Spleen (tissue), 11 donors: ENCODE measurements around the gene IFI16. TPM values are rescaled to one million over a fixed set of nuclear protein-coding genes. Genes with fewer than 3 reads are reported as not detected.
A peak's percentile ranks its signal among the peaks of the same experiment; 100 is the strongest.

Experiments used
- DNase-seq: peaks from one replicate; pipeline ENCODE4 v3.0.0-alpha.2; 2020
- H3K27ac ChIP-seq, 8 donors: fragments of 200-600 bp; sonication (generic) in 7 of 8; 1 replicate in 4 of 8; 2 replicates in 4 of 8; pipeline versions ENCODE4 v1.5.0 to v1.8.0; 2016 to 2021; ENCODE audit warnings: inconsistent platforms in 4 of 8, mild to moderate bottlenecking in 4 of 8, moderate library complexity in 1 of 8
- H3K27me3 ChIP-seq, 7 donors: fragments of 200-600 bp; sonication (generic) in 6 of 7; replicated peaks in 1 of 7; 1 replicate in 4 of 7; 2 replicates in 3 of 7; pipeline versions ENCODE4 v1.5.0 to v1.8.0; 2016 to 2021; ENCODE audit warnings: inconsistent platforms in 3 of 7, mild to moderate bottlenecking in 1 of 7
- H3K36me3 ChIP-seq, 6 donors: fragments of 200-600 bp; sonication (generic) in 5 of 6; 1 replicate in 4 of 6; 2 replicates in 2 of 6; pipeline versions ENCODE4 v1.5.0 to v1.8.0; 2016 to 2021; ENCODE audit warnings: inconsistent platforms in 2 of 6
- H3K4me1 ChIP-seq, 6 donors: fragments of 200-600 bp; sonication (generic) in 5 of 6; 1 replicate in 3 of 6; 2 replicates in 3 of 6; pipeline versions ENCODE4 v1.5.0 to v1.8.0; 2016 to 2021; ENCODE audit warnings: inconsistent platforms in 3 of 6
- H3K4me3 ChIP-seq, 8 donors: fragments of 200-600 bp; sonication (generic) in 7 of 8; 1 replicate in 4 of 8; 2 replicates in 4 of 8; pipeline versions ENCODE4 v1.5.0 to v1.8.0; 2016 to 2021; ENCODE audit warnings: inconsistent platforms in 4 of 8, mild to moderate bottlenecking in 4 of 8, moderate library complexity in 2 of 8
- H3K9me3 ChIP-seq, 8 donors: fragments of 200-600 bp; sonication (generic) in 7 of 8; 1 replicate in 4 of 8; 2 replicates in 4 of 8; pipeline versions ENCODE4 v1.5.0 to v1.8.0; 2016 to 2021; ENCODE audit warnings: inconsistent platforms in 4 of 8
- POLR2A ChIP-seq, 3 donors: fragments of 450-650 bp; IDR thresholded peaks; one replicate each; pipeline ENCODE4 v1.5.1; 2017; ENCODE audit warnings: antibody characterized with exemption in 3 of 3, mild to moderate bottlenecking in 1 of 3
- POLR2AphosphoS5 ChIP-seq, 3 donors: sonication (generic); formaldehyde crosslinking; IDR thresholded peaks; one replicate each; pipeline ENCODE4 v1.5.1; 2017; ENCODE audit warnings: antibody characterized with exemption in 3 of 3
- WGBS, 5 donors: extraction: QIAGEN DNeasy Blood & Tissue Kit in 3 of 5; methylation state at CpG; one replicate each; pipeline versions ENCODE4 v1.1.5 to v1.1.7; 2013 to 2018; 5-methylcytosine and 5-hydroxymethylcytosine counted together
- intact Hi-C: fragments of 100-400 bp; cut with DNase I; formaldehyde crosslinking; loops from one replicate; pipeline ENCODE4 v1.15.0; 2023; ENCODE audit warnings: low total_unique reads
- polyA plus RNA-seq, 3 donors: library from polyadenylated mRNA; stranded (reverse); fragments of 200-250 nt; gene quantifications; one replicate each; pipeline ENCODE4 v1.2.1, GENCODE V29; 2013
- total RNA-seq, 7 donors: library from RNA; depleted of rRNA in 3 of 7; stranded (reverse); fragments of >200 nt in 3 of 7; fragmentation: NEBNext Ultra II Directional in 4 of 7; extraction: Animal tissue kit (Norgen Biotek cat#: 25700) in 4 of 7; gene quantifications; one replicate each; pipeline versions ENCODE4 v1.1.0 to v1.2.1, GENCODE V29; 2016 to 2021
- TF ChIP-seq, protein P1 (sequence below), 11 experiments: fragments of 200-600 bp in 7 of 11; fragments of 450-650 bp in 4 of 11; sonication (generic) in 4 of 11; IDR thresholded peaks in 8 of 11; conservative IDR thresholded peaks in 3 of 11; 1 replicate in 7 of 11; 2 replicates in 4 of 11; pipeline versions ENCODE4 v1.4.0 to v1.8.0; 2016 to 2021; ENCODE audit warnings: antibody characterized with exemption in 11 of 11, inconsistent platforms in 4 of 11, mild to moderate bottlenecking in 1 of 11
- donor health status: healthy with polysubstance abuse.
- donor health status: DM: no; HTN: no; CAD: no; lungs with moderate emphysema.
- donor health status: DM: no; HTN: no; CAD: no.
- donor health status: Bipolar disorder and iron deficiency.
- donor health status: healthy.
- donor health status: DM: no; HTN: no; CAD: no.
- donor health status: DM: yes; HTN: yes; CAD: no.

The IFI16 gene
- total and polyA plus RNA-seq, 10 donors = 155 to 205 (median 176) TPM

DNA sequence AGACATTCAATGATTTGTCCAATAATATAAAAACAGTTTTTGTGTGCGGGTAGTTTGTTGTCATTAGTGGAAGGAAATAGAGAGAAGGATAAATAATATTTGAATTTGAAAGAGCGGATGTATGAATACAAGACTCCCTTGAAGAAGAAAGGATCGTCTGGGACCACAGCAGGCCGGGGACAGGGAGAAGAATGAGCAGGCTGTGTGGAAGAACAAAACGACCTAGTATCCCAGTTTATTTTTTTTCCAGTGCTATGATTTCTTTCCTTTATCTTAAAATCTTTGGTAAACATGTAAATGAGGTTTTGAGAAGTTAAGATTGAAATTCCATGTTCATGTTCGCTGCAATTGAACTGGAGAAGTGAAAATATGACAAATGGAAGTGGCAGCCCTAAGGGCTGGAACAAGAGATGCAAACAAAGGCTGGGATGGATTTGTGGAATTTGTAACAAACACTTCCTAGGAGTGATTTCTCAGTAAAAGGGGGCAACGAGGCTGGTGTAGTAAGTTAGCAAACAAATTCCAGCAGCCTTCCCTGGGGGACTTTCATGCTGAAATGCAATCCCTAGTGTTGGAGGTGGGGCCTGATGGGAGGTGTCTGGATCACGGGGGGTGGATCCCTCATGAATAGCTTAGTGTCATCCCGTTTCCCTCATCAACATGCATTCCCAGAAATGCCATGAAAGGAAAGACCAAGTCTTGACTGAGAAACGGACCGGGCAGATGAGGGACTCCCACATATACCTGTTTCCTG is 10.2 kb upstream of the IFI16 start:
- peak in 2 of 3 donors; percentile 31 to 86 for TF ChIP-seq POLR2A (IDR thresholded peaks at IDR 0.05)
- TF ChIP-seq, protein P1, sequence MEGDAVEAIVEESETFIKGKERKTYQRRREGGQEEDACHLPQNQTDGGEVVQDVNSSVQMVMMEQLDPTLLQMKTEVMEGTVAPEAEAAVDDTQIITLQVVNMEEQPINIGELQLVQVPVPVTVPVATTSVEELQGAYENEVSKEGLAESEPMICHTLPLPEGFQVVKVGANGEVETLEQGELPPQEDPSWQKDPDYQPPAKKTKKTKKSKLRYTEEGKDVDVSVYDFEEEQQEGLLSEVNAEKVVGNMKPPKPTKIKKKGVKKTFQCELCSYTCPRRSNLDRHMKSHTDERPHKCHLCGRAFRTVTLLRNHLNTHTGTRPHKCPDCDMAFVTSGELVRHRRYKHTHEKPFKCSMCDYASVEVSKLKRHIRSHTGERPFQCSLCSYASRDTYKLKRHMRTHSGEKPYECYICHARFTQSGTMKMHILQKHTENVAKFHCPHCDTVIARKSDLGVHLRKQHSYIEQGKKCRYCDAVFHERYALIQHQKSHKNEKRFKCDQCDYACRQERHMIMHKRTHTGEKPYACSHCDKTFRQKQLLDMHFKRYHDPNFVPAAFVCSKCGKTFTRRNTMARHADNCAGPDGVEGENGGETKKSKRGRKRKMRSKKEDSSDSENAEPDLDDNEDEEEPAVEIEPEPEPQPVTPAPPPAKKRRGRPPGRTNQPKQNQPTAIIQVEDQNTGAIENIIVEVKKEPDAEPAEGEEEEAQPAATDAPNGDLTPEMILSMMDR (IDR thresholded peaks at IDR 0.05 in 8 of 11, conservative IDR thresholded peaks at IDR 0.05 in 3 of 11) = no peak
- peak in 2 of 3 donors; percentile 34 to 88 for TF ChIP-seq POLR2AphosphoS5 (IDR thresholded peaks at IDR 0.05)
- Histone ChIP-seq H3K4me1 (peaks cover 4 to 48% (median 19%) of the 10 kb centered on the region in 6 donors), H3K36me3 (no peaks in the 10 kb centered on the region), H3K9me3 (no peaks in the 10 kb centered on the region), H3K27me3 (no peaks in the 10 kb centered on the region), H3K27ac (peak overlapping the region; percentile 49 to 88 (median 88)), H3K4me3 (peak overlapping the region; percentile 13 to 63 (median 28))
- 44 to 60% (median 57%) methylated on average over 11 of the region's 11 CpGs for WGBS, 5 donors
- DNase-seq = no peak
- intact Hi-C loops = loop anchor here (5.0 to 10.0 kb wide), 3 partner anchors 205 to 792 kb away; no protein-coding TSS in a partner anchor

DNA sequence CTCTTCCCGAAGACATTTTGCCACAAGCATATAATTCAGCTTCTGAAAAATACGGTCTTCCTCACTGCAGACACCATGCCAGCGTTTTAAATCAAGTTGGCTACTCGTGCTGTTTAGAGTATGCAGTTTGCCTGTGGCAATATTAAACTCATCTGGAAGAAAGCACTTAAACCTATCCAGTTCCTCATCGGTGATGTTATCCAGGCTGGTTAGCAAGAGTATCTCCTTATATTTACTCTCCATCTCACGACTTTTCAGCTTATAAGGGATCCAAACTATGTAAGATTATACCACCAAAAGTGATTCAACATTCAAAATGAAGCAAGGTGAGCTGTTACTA is 9.7 kb upstream of the IFI16 start:
- intact Hi-C loops = no loop called here
- H3K27ac ChIP-seq = peak overlapping the region; percentile 49 to 88 (median 88)
- H3K4me1 ChIP-seq = peaks cover 4 to 52% (median 19%) of the 10 kb centered on the region in 6 donors
- no peaks in the 10 kb centered on the region for H3K9me3 ChIP-seq
- no peak for DNase-seq
- H3K27me3 ChIP-seq = no peaks in the 10 kb centered on the region
- H3K36me3 ChIP-seq = no peaks in the 10 kb centered on the region
- no peak for TF ChIP-seq POLR2AphosphoS5 (IDR thresholded peaks at IDR 0.05)
- WGBS, 5 donors = 49 to 75% (median 62%) methylated on average over 6 of the region's 6 CpGs
- peak overlapping the region; percentile 4 to 63 (median 26) for H3K4me3 ChIP-seq

DNA sequence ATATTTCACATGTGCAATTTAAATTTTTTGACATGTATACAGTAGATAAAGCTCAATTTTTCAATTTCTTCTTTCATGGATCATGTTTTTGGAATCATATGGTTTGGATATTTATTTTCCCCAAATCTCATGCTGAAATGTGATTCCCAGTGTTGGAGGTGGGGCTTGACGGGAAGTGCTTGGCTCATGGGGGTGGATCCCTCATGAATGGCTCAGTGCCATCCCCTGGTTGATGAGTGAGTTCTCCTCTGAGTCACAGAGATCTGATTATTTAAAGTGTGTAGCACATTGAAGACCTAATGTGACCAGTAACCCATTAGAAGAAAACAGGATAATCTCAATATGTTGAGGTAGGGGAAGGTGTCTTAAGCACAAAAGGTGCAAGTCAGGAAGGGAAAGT is 9.1 kb upstream of the IFI16 start:
- WGBS, 5 donors = 46 to 68% (median 54%) methylated on average over 1 of the region's 1 CpG
- peak overlapping the region; percentile 4 to 63 (median 26) for H3K4me3 ChIP-seq
- H3K27ac ChIP-seq = peak overlapping the region; percentile 49 to 88 (median 88)
- DNase-seq = no peak
- no peaks in the 10 kb centered on the region for H3K36me3 ChIP-seq
- H3K27me3 ChIP-seq = no peaks in the 10 kb centered on the region
- intact Hi-C loops = no loop called here
- H3K4me1 ChIP-seq = peaks cover 6 to 58% (median 22%) of the 10 kb centered on the region in 6 donors
- H3K9me3 ChIP-seq = no peaks in the 10 kb centered on the region
- TF ChIP-seq POLR2A (IDR thresholded peaks at IDR 0.05) = no peak
- TF ChIP-seq, protein P1 (IDR thresholded peaks at IDR 0.05 in 8 of 11, conservative IDR thresholded peaks at IDR 0.05 in 3 of 11) = no peak
- TF ChIP-seq POLR2AphosphoS5 (IDR thresholded peaks at IDR 0.05) = peak in 1 of 3 donors; percentile 75

DNA sequence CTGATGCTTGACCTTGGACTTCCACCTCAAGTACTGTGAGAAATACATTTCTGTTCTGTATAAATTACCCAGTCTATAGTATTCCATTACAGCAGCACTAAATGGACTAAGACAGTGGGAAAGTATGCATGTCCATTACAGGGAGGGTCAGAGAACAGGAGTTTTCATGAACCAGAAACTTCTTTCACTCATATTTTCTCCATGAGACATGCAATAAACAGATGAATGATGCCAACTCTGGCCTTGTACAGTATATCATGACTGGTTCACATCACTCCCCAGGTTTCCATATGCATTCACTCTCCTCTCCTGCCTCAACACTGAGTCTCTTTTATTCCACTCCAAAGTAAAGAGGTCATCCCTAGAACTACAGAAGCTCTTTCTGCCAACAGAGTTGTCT is 4.5 kb upstream of the IFI16 start:
- no peaks in the 10 kb centered on the region for H3K27me3 ChIP-seq
- peaks cover 15 to 73% (median 50%) of the 10 kb centered on the region in 6 donors for H3K4me1 ChIP-seq
- H3K4me3 ChIP-seq = no peak overlapping the region
- H3K9me3 ChIP-seq = no peaks in the 10 kb centered on the region
- no peak for TF ChIP-seq POLR2A (IDR thresholded peaks at IDR 0.05)
- TF ChIP-seq, protein P1 (IDR thresholded peaks at IDR 0.05 in 8 of 11, conservative IDR thresholded peaks at IDR 0.05 in 3 of 11) = no peak
- intact Hi-C loops = no loop called here
- H3K36me3 ChIP-seq = no peaks in the 10 kb centered on the region
- peak overlapping the region in 7 of 8 donors; percentile 29 to 96 (median 57) for H3K27ac ChIP-seq
- DNase-seq = no peak
